IPS-20b (cell line): ENCODE results near the gene GPR87.

ENCODE experiments used
- H3K27ac ChIP-seq: one replicate; pipeline ENCODE4 v1.5.1; 2013; ENCODE audit warnings: low read length
- H3K27me3 ChIP-seq: 2 replicates; pipeline ENCODE4 v1.6.1; 2013; ENCODE audit warnings: mild to moderate bottlenecking, low read length, inconsistent platforms; ENCODE audit not compliant: insufficient read depth
- H3K36me3 ChIP-seq: 2 replicates; pipeline ENCODE4 v1.6.1; 2013; ENCODE audit warnings: low read depth, mild to moderate bottlenecking, inconsistent platforms, low read length, moderate library complexity; ENCODE audit not compliant: insufficient read depth
- H3K4me1 ChIP-seq: 2 replicates; pipeline ENCODE4 v1.6.1; 2013; ENCODE audit warnings: mild to moderate bottlenecking, control low read depth, inconsistent platforms, low read length, moderate library complexity; ENCODE audit not compliant: insufficient read depth
- H3K4me3 ChIP-seq: 2 replicates; pipeline ENCODE4 v1.5.1; 2013; ENCODE audit warnings: mild to moderate bottlenecking, low read length, inconsistent platforms
- H3K9ac ChIP-seq: 2 replicates; pipeline ENCODE4 v1.6.1; 2013; ENCODE audit warnings: low read depth, mild to moderate bottlenecking, inconsistent platforms, low read length, moderate library complexity
- H3K9me3 ChIP-seq: 2 replicates; pipeline ENCODE4 v1.6.1; 2013; ENCODE audit warnings: mild to moderate bottlenecking, low read depth, low read length, inconsistent platforms; ENCODE audit not compliant: insufficient read depth

Gene GPR87

GRCh38 chr3:151330899-151331298 is 14.3 kb upstream of the GPR87 start:
- no peaks in the 10 kb centered on the region for H3K27me3 ChIP-seq
- no peak overlapping the region for H3K4me3 ChIP-seq
- H3K9me3 ChIP-seq: no peaks in the 10 kb centered on the region
- no peaks in the 10 kb centered on the region for H3K36me3 ChIP-seq
- H3K9ac ChIP-seq: no peak overlapping the region
- no peak overlapping the region for H3K27ac ChIP-seq
- no peaks in the 10 kb centered on the region for H3K4me1 ChIP-seq

- Histone ChIP-seq H3K4me3 (no peak overlapping the region), H3K27ac (no peak overlapping the region)
Observed at GRCh38 chr3:151330379-151330778, 13.8 kb upstream of the GPR87 start.

GRCh38 chr3:151329363-151329762 is 12.7 kb upstream of the GPR87 start, which contains the start of gene P2RY13:
P2RY13 (minus strand) TSS chr3:151329549; CDS start chr3:151329528, 21 bp downstream.
- Histone ChIP-seq H3K27ac (no peak within 1 kb of the TSS), H3K9ac (no peak within 1 kb of the TSS), H3K4me3 (no peak within 1 kb of the TSS), H3K36me3 (no peaks in the 10 kb centered on the region), H3K4me1 (no peaks in the 10 kb centered on the region), H3K9me3 (no peaks in the 10 kb centered on the region), H3K27me3 (no peaks in the 10 kb centered on the region)

More at GRCh38 chr3:151330379-151330778, 13.8 kb upstream of the GPR87 start:
- no peak overlapping the region for H3K9ac ChIP-seq
- no peaks in the 10 kb centered on the region for H3K36me3 ChIP-seq
- H3K9me3 ChIP-seq: no peaks in the 10 kb centered on the region
- no peaks in the 10 kb centered on the region for H3K4me1 ChIP-seq
- H3K27me3 ChIP-seq: no peaks in the 10 kb centered on the region

GRCh38 chr3:151328298-151328995 is 11.8 kb upstream of the GPR87 start:
- Histone ChIP-seq H3K27me3 (no peaks in the 10 kb centered on the region), H3K9me3 (no peaks in the 10 kb centered on the region), H3K4me1 (no peaks in the 10 kb centered on the region), H3K9ac (no peak overlapping the region), H3K27ac (no peak overlapping the region), H3K4me3 (no peak overlapping the region), H3K36me3 (no peaks in the 10 kb centered on the region)

GRCh38 chr3:151327571-151328198 is 11.1 kb upstream of the GPR87 start:
- no peak overlapping the region for H3K27ac ChIP-seq

GRCh38 chr3:151322511-151322910 is 5.9 kb upstream of the GPR87 start:
- H3K9me3 ChIP-seq: no peaks in the 10 kb centered on the region
- H3K4me3 ChIP-seq: no peak overlapping the region
- H3K27me3 ChIP-seq: no peaks in the 10 kb centered on the region
- no peak overlapping the region for H3K27ac ChIP-seq
- no peak overlapping the region for H3K9ac ChIP-seq
- peaks cover 9% of the 10 kb centered on the region for H3K4me1 ChIP-seq
- H3K36me3 ChIP-seq: no peaks in the 10 kb centered on the region

More at GRCh38 chr3:151327571-151328198, 11.1 kb upstream of the GPR87 start:
- H3K4me3 ChIP-seq: no peak overlapping the region
- H3K9ac ChIP-seq: no peak overlapping the region
- H3K4me1 ChIP-seq: no peaks in the 10 kb centered on the region
- H3K27me3 ChIP-seq: no peaks in the 10 kb centered on the region
- H3K9me3 ChIP-seq: no peaks in the 10 kb centered on the region
- H3K36me3 ChIP-seq: no peaks in the 10 kb centered on the region

GRCh38 chr3:151321526-151321925 is 4.9 kb upstream of the GPR87 start:
- Histone ChIP-seq H3K27me3 (no peaks in the 10 kb centered on the region), H3K27ac (no peak overlapping the region), H3K4me1 (peaks cover 12% of the 10 kb centered on the region), H3K9me3 (no peaks in the 10 kb centered on the region), H3K4me3 (no peak overlapping the region), H3K36me3 (no peaks in the 10 kb centered on the region), H3K9ac (no peak overlapping the region)

GRCh38 chr3:151320131-151320530 is 3.5 kb upstream of the GPR87 start:
- H3K27ac ChIP-seq: no peak overlapping the region
- no peaks in the 10 kb centered on the region for H3K9me3 ChIP-seq
- H3K27me3 ChIP-seq: no peaks in the 10 kb centered on the region
- no peak overlapping the region for H3K4me3 ChIP-seq
- H3K36me3 ChIP-seq: no peaks in the 10 kb centered on the region
- peaks cover 18% of the 10 kb centered on the region for H3K4me1 ChIP-seq
- no peak overlapping the region for H3K9ac ChIP-seq

- H3K9ac ChIP-seq: no peak overlapping the region
- H3K4me3 ChIP-seq: no peak overlapping the region
- no peaks in the 10 kb centered on the region for H3K9me3 ChIP-seq
- no peaks in the 10 kb centered on the region for H3K36me3 ChIP-seq
- H3K27ac ChIP-seq: no peak overlapping the region
- H3K4me1 ChIP-seq: peaks cover 21% of the 10 kb centered on the region
- no peaks in the 10 kb centered on the region for H3K27me3 ChIP-seq
Observed at GRCh38 chr3:151319628-151320027, 3.0 kb upstream of the GPR87 start.

GRCh38 chr3:151318991-151319390 is 2.4 kb upstream of the GPR87 start:
- Histone ChIP-seq H3K4me1 (peaks cover 26% of the 10 kb centered on the region), H3K27ac (no peak overlapping the region), H3K9ac (no peak overlapping the region), H3K36me3 (no peaks in the 10 kb centered on the region), H3K27me3 (no peaks in the 10 kb centered on the region), H3K4me3 (no peak overlapping the region), H3K9me3 (no peaks in the 10 kb centered on the region)

GRCh38 chr3:151318313-151318712 is 1.7 kb upstream of the GPR87 start:
- peaks cover 26% of the 10 kb centered on the region for H3K4me1 ChIP-seq
- H3K27ac ChIP-seq: no peak overlapping the region

GRCh38 chr3:151315846-151316245 is 774 bp downstream of the GPR87 start:
- H3K9ac ChIP-seq: no peak overlapping the region
- peaks cover 30% of the 10 kb centered on the region for H3K4me1 ChIP-seq
- H3K27ac ChIP-seq: no peak overlapping the region

More at GRCh38 chr3:151318313-151318712, 1.7 kb upstream of the GPR87 start:
- H3K9ac ChIP-seq: no peak overlapping the region
- H3K4me3 ChIP-seq: no peak overlapping the region
- no peaks in the 10 kb centered on the region for H3K9me3 ChIP-seq
- H3K27me3 ChIP-seq: no peaks in the 10 kb centered on the region
- H3K36me3 ChIP-seq: no peaks in the 10 kb centered on the region

More at GRCh38 chr3:151315846-151316245, 774 bp downstream of the GPR87 start:
- H3K9me3 ChIP-seq: no peaks in the 10 kb centered on the region
- H3K36me3 ChIP-seq: no peaks in the 10 kb centered on the region
- H3K4me3 ChIP-seq: no peak overlapping the region
- H3K27me3 ChIP-seq: no peaks in the 10 kb centered on the region
